H9 (cell line): ENCODE measurements around the gene TMEM178B. TPM values are rescaled to one million over a fixed set of nuclear protein-coding genes. Genes with fewer than 3 reads are reported as not detected.

Experiments used
- DNase-seq: peaks from one replicate; pipeline ENCODE4 v3.0.0-alpha.2; 2017
- H2AFZ ChIP-seq: one replicate; pipeline ENCODE4 v1.6.1; 2013; ENCODE audit warnings: mild to moderate bottlenecking, low read length, control low read depth, moderate library complexity
- H2AK5ac ChIP-seq: 2 replicates; pipeline ENCODE4 v1.6.1; 2013; ENCODE audit warnings: low read length, control low read depth, mixed read lengths; ENCODE audit not compliant: insufficient read length
- H2BK120ac ChIP-seq: one replicate; pipeline ENCODE4 v1.6.1; 2013; ENCODE audit warnings: low read depth, mild to moderate bottlenecking, low read length, control low read depth, inconsistent platforms; ENCODE audit not compliant: poor library complexity, severe bottlenecking
- H2BK12ac ChIP-seq: 2 replicates; pipeline ENCODE4 v1.6.1; 2013; ENCODE audit warnings: low read length, control low read depth, mixed read lengths, low read depth; ENCODE audit not compliant: insufficient read length
- H2BK15ac ChIP-seq: 2 replicates; pipeline ENCODE4 v1.6.1; 2013; ENCODE audit warnings: low read depth, low read length, control low read depth
- H2BK20ac ChIP-seq: one replicate; pipeline ENCODE4 v1.6.1; 2013; ENCODE audit warnings: low read depth, mild to moderate bottlenecking, low read length, control low read depth, inconsistent platforms; ENCODE audit not compliant: poor library complexity, severe bottlenecking
- H2BK5ac ChIP-seq: 2 replicates; pipeline ENCODE4 v1.6.1; 2013; ENCODE audit warnings: low read length, control low read depth, mixed read lengths; ENCODE audit not compliant: insufficient read length
- H3K14ac ChIP-seq: 2 replicates; pipeline ENCODE4 v1.6.1; 2013; ENCODE audit warnings: low read length, control low read depth; ENCODE audit not compliant: insufficient read depth
- H3K18ac ChIP-seq: 2 replicates; pipeline ENCODE4 v1.6.1; 2013; ENCODE audit warnings: low read depth, mild to moderate bottlenecking, mixed read lengths, low read length, control low read depth; ENCODE audit not compliant: insufficient read length
- H3K23ac ChIP-seq: 2 replicates; pipeline ENCODE4 v1.6.1; 2013; ENCODE audit warnings: low read length, control low read depth, mixed read lengths, low read depth; ENCODE audit not compliant: insufficient read length
- H3K23me2 ChIP-seq: 2 replicates; pipeline ENCODE4 v1.6.1; 2013; ENCODE audit warnings: low read depth, mild to moderate bottlenecking, mixed read lengths, low read length, control low read depth; ENCODE audit not compliant: insufficient read length, poor library complexity, severe bottlenecking
- H3K27ac ChIP-seq: 2 replicates; pipeline ENCODE4 v1.5.1; 2013; ENCODE audit warnings: low read length, control low read depth, mixed read lengths, low read depth; ENCODE audit not compliant: insufficient read length
- H3K27me3 ChIP-seq: 2 replicates; pipeline ENCODE4 v1.6.1; 2013; ENCODE audit warnings: low read length, control low read depth, inconsistent platforms; ENCODE audit not compliant: insufficient read depth
- H3K4ac ChIP-seq: 2 replicates; pipeline ENCODE4 v1.6.1; 2013; ENCODE audit warnings: low read depth, mild to moderate bottlenecking, control low read depth, inconsistent platforms, low read length, moderate library complexity
- H3K4me1 ChIP-seq: 2 replicates; pipeline ENCODE4 v1.6.1; 2013; ENCODE audit warnings: low read length, control low read depth, inconsistent platforms; ENCODE audit not compliant: insufficient read depth
- H3K4me2 ChIP-seq: 2 replicates; pipeline ENCODE4 v1.6.1; 2013; ENCODE audit warnings: low read length, control low read depth, mixed read lengths; ENCODE audit not compliant: insufficient read length, insufficient read depth
- H3K56ac ChIP-seq: 2 replicates; pipeline ENCODE4 v1.6.1; 2013; ENCODE audit warnings: low read depth, mild to moderate bottlenecking, mixed read lengths, low read length, control low read depth; ENCODE audit not compliant: insufficient read length
- H3K79me1 ChIP-seq: 2 replicates; pipeline ENCODE4 v1.6.1; 2013; ENCODE audit warnings: low read depth, mild to moderate bottlenecking, moderate library complexity, low read length, control low read depth, inconsistent platforms; ENCODE audit not compliant: insufficient read depth, poor library complexity, severe bottlenecking
- H3K79me2 ChIP-seq: 2 replicates; pipeline ENCODE4 v1.6.1; 2013; ENCODE audit warnings: low read length, control low read depth, inconsistent platforms; ENCODE audit not compliant: insufficient read depth
- H3K9ac ChIP-seq: 2 replicates; pipeline ENCODE4 v1.6.1; 2013; ENCODE audit warnings: low read length, control low read depth, mixed read lengths; ENCODE audit not compliant: insufficient read length; ENCODE audit errors: extremely low read depth
- H3K9me3 ChIP-seq: one replicate; pipeline ENCODE4 v1.6.1; 2013; ENCODE audit warnings: low read depth, low read length, inconsistent platforms; ENCODE audit not compliant: control insufficient read depth
- H3T11ph ChIP-seq: one replicate; pipeline ENCODE4 v1.6.1; 2013; ENCODE audit warnings: mild to moderate bottlenecking, low read length, control low read depth, inconsistent platforms
- H4K20me1 ChIP-seq: one replicate; pipeline ENCODE4 v1.6.1; 2013; ENCODE audit not compliant: control insufficient read depth, insufficient read length, insufficient read depth
- H4K5ac ChIP-seq: 2 replicates; pipeline ENCODE4 v1.6.1; 2013; ENCODE audit warnings: low read depth, mild to moderate bottlenecking, mixed read lengths, low read length, control low read depth; ENCODE audit not compliant: insufficient read length
- H4K8ac ChIP-seq: replicated peaks from 2 replicates; pipeline ENCODE4 v1.6.1; 2013; ENCODE audit warnings: low read length, control low read depth, mixed read lengths, low read depth; ENCODE audit not compliant: insufficient read length
- H4K91ac ChIP-seq: 2 replicates; pipeline ENCODE4 v1.6.1; 2013; ENCODE audit warnings: low read depth, mild to moderate bottlenecking, moderate library complexity, mixed read lengths, low read length, control low read depth; ENCODE audit not compliant: insufficient read length
- H3K27ac Mint-ChIP-seq, 3 experiments: 2 replicates in 2 of 3; 3 replicates in 1 of 3; pipeline ENCODE4 v1.8.0; 2020 to 2021; ENCODE audit warnings: mixed read lengths in 3 of 3, mild to moderate bottlenecking in 1 of 3, moderate library complexity in 1 of 3
- H3K27me3 Mint-ChIP-seq: 2 replicates; pipeline ENCODE4 v1.8.0; 2021; ENCODE audit warnings: low read depth, mild to moderate bottlenecking, moderate library complexity, mixed read lengths
- H3K36me3 Mint-ChIP-seq, 3 experiments: 2 replicates in 2 of 3; 3 replicates in 1 of 3; pipeline ENCODE4 v1.8.0; 2020 to 2021; ENCODE audit warnings: low read depth in 3 of 3, mixed read lengths in 3 of 3; ENCODE audit not compliant: insufficient read depth in 1 of 3
- H3K4me1 Mint-ChIP-seq, 2 experiments: 2 replicates each; pipeline ENCODE4 v1.8.0; 2020; ENCODE audit warnings: mixed read lengths in 2 of 2
- H3K4me3 Mint-ChIP-seq, 2 experiments: 2 replicates in 1 of 2; 3 replicates in 1 of 2; pipeline ENCODE4 v1.8.0; 2020 to 2021; ENCODE audit warnings: mild to moderate bottlenecking in 2 of 2, mixed read lengths in 2 of 2, moderate library complexity in 1 of 2
- H3K9me3 Mint-ChIP-seq, 2 experiments: 2 replicates in 1 of 2; 3 replicates in 1 of 2; pipeline ENCODE4 v1.8.0; 2020; ENCODE audit warnings: mild to moderate bottlenecking in 2 of 2, mixed read lengths in 2 of 2, moderate library complexity in 1 of 2
- CTCF ChIP-seq: fragments of 200-600 bp; sonication (generic); conservative IDR thresholded peaks from 3 replicates; pipeline ENCODE4 v1.8.0; 2021; ENCODE audit warnings: antibody characterized with exemption, mild to moderate bottlenecking
- WGBS: extraction: QIAGEN DNeasy Blood & Tissue Kit; methylation state at CpG from one replicate; pipeline ENCODE4 v1.1.7; 2013; ENCODE audit warnings: missing lambda C conversion rate, low lambda C conversion rate, mixed read lengths; ENCODE audit not compliant: insufficient read length; ENCODE audit errors: extremely low coverage; 5-methylcytosine and 5-hydroxymethylcytosine counted together
- total RNA-seq: library from RNA; stranded (reverse); gene quantifications from 2 replicates; pipeline ENCODE4 v1.2.1, GENCODE V29; 2021

TMEM178B gene
- total RNA-seq, 1 experiment from 2014 or later, result 11.3 TPM

GRCh38 chr7:141286522-141286921, 212.7 kb downstream of the TMEM178B start:
- Histone ChIP-seq H2BK5ac (no peak overlapping the region), H3K79me2 (no peaks in the 10 kb centered on the region), H3K14ac (no peak overlapping the region), H3K4me2 (no peak overlapping the region), H2AFZ (no peak overlapping the region), H2BK15ac (no peak overlapping the region), H3K23me2 (no peaks in the 10 kb centered on the region), H3K18ac (no peak overlapping the region), H3K9me3 (no peaks in the 10 kb centered on the region), H3K27ac (no peak overlapping the region), H2AK5ac (no peak overlapping the region), H2BK120ac (no peak overlapping the region), H3T11ph (no peak overlapping the region), H3K9ac (no peak overlapping the region), H4K91ac (no peak overlapping the region), H3K4ac (no peak overlapping the region), H2BK20ac (no peak overlapping the region), H3K23ac (no peak overlapping the region), H3K56ac (no peak overlapping the region), H4K5ac (no peak overlapping the region), H3K4me1 (no peaks in the 10 kb centered on the region), H3K79me1 (no peaks in the 10 kb centered on the region), H3K27me3 (no peaks in the 10 kb centered on the region), H2BK12ac (no peak overlapping the region), H4K8ac (no peak overlapping the region), H4K20me1 (no peaks in the 10 kb centered on the region)
- whole genome bisulfite sequencing, result no CpG with 5 or more reads among the region's 3 CpGs
- Mint-ChIP-seq H3K27ac (no peak overlapping the region), H3K9me3 (no peaks in the 10 kb centered on the region), H3K4me3 (no peak overlapping the region), H3K27me3 (no peaks in the 10 kb centered on the region), H3K4me1 (peaks cover 2 to 11% of the 10 kb centered on the region in 2 experiments; a peak in 1 of 4 replicates), H3K36me3 (no peaks in the 10 kb centered on the region)
- no peak for DNase-seq
- TF ChIP-seq CTCF, result no peak
